T-helper 1 cell treated with Interleukin-12 subunit alpha and Interleukin-12 subunit beta and Interleukin-4 antibody, amounts not matched to agents 30 ng/mL and 1 ng/mL, for 36 hours (primary cell): ENCODE results near the gene HNRNPL. TPM values are rescaled to one million over a fixed set of nuclear protein-coding genes. Genes with fewer than 3 reads are reported as not detected.

ENCODE experiments used
- intact Hi-C: fragments of 100-400 bp; cut with micrococcal nuclease; formaldehyde crosslinking; loops from one replicate; pipeline ENCODE4 v1.15.1; 2024
- total RNA-seq: library from RNA; stranded (reverse); gene quantifications from 2 replicates; pipeline ENCODE4 v1.2.3, GENCODE V29; 2022

The HNRNPL gene
- total RNA-seq, 1 donor from 2014 or later, result 515 TPM

DNA sequence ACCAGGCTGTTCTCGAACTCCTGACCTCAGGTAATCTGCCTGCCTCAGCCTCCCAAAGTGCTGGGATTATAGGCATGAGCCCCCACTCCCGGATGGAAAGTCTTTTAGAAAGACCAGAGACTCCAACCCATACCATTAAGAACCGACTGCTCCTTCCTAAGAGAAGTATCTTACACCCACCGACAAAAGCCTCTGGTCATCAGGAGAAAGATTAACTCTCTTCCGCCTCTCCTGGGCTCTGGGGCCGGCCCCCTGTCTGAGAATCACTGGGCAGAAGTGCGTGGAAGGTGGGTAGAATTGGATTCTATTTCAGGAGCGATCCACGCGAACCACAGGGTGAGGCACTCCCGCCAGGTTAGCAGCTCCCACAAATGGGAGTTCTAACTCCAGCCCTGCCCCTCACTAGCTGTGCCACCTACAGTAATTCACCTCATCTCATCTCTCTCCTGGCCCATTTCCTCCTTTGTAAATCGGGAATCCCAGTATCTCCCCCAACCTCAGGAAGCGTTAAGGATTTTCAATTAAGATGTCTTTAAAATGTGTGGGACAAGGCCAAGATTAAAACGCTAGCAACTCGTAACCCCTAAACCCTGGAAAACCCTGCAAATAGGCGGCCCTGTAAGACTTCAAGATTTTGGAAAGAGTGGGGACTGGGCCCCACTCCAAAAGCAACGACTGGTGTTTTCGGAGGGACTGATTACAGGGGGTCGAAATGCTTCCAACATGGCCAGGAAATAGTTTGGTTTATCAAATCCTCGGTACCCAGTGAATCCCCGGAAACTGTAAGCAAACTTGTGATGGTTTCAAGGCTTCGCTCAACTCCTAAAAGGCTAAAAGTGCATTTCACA is 1.3 kb downstream of the HNRNPL start:
- intact Hi-C loops, result loop anchor here (2.0 to 5.0 kb wide), 2 partner anchors 30 to 211 kb away; partner anchors contain the start of gene RINL

DNA sequence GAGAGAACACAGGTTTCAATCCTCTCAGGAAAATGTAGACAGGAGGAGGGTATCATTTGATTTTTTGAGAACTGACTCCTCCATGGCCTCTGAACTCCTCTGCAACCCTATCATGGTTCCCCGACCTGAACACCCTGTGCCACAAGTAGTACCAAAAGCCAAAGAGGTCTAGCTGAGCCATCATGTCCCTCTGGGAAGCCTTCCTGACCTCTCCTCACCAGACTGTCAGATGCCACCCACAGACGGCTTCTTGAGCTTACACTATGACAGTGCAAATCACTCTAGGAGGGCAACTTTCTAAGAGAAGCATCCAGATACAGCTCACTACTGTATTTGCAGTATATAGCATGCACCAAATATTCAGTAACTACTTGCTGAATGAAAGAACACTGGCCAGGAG is 3.7 kb downstream of the HNRNPL start:
- intact Hi-C loops, result loop anchor here (5.0 kb wide), 1 partner anchor 209 kb away; no protein-coding TSS in a partner anchor

DNA sequence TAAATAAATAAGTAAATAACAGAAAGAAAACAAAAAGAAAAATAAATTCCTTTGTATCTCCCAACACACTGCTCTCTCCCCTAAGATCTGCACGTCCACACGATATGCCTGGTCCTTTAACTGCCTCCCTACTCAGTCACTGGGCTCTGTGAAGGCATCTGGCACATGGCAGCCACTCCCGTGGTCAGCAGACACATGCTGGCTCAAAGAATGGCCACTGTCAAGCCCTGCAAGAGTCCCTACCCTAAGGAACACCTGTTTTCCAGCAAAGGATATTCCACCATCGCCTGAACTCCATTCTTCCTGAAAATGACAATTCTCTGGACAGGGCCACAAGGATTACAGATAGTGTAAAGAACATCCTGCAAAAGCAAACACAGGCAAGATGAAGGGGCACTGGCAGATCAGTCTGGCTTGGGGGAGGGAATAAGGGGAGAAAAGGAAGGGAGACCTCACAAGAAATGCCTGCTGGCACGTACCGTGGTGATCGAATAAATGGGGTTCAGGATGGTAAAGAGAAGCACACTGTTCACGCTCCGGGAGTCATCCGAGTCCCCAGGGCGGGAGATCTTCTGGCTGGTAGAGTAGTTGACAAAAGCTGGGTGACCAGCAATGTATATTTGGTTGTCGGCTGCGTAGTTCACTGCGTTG is 4.3 kb downstream of the HNRNPL start:
- intact Hi-C loops, result loop anchor here (5.0 kb wide), 1 partner anchor 208 kb away; no protein-coding TSS in a partner anchor

- intact Hi-C loops, result no loop called here
Observed at GRCh38 chr19:38844093-38844686, 5.6 kb downstream of the HNRNPL start.

DNA sequence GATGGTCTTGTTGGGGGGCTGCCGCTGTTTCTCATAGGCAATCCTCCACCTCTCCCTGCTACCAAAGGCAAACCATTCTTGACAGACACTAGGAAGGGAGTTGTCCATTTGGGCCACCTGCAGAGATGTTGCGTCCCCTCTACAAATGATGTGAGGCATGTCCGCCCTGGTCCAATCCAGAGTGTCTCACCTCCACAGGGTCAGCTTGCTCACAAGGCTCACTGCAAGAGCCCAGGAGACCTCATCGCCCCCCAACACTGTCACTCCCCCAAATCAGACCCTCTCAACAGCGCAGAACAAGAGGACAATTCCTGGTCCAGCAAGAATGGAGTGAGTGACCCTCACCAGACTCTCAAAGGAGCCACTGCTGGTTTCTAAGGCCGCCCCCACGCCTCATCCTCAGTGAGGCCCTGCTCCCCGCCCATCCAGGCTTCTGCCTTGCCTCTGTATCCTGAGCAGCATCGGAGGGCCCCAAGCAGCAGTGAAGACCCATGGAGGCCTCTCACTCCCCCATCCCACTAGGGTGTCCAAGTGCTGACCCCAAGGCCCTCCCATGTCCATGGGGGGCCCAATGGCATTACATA is 6.5 kb downstream of the HNRNPL start:
- intact Hi-C loops, result loop anchor here (2.0 kb wide), 2 partner anchors 74 to 440 kb away; partner anchors contain the start of gene FAM98C

DNA sequence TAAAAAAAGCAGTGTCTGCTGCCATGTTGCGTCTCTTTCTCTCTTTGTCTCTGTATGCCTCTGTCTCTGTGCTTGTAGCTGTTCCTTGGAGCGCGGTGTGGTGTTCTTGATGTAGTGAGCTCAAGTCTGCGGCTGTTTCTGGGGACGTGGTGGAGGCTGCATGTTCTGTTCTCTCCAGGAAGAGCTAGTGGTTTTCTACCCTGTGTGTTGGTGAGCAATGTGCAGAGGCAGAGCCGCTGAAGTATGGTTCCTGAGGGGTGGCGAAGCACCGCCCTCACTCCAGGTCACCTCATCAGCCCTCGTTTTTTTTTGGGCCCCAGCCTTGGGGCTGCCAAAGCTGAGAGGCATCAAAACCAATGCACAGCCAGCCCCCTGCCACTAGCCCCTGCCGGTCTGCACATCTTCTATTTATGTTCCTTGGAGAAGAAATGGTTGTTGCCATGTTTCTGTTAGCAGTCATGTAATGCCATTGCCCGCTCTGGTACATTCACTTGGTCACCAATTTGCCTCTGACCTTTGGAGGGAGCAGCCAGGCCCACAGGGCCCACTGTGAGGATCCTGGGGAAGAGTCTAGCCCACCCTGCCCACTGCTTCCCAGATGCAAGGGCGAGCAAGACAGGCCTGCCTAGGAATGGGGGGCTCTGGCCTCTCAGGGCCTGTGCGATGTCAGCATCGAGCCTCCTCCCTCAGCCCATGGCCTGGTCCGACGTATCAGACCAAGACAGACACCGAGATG is 7.2 kb downstream of the HNRNPL start:
- intact Hi-C loops, result loop anchor here (1.0 to 2.0 kb wide), 3 partner anchors 11 to 440 kb away; partner anchors contain the start of genes ECH1 and FAM98C

- intact Hi-C loops, result loop anchor here (1.0 to 2.0 kb wide), 3 partner anchors 11 to 439 kb away; partner anchors contain the start of genes ECH1 and FAM98C
Observed at GRCh38 chr19:38841787-38842438, 7.9 kb downstream of the HNRNPL start.

DNA sequence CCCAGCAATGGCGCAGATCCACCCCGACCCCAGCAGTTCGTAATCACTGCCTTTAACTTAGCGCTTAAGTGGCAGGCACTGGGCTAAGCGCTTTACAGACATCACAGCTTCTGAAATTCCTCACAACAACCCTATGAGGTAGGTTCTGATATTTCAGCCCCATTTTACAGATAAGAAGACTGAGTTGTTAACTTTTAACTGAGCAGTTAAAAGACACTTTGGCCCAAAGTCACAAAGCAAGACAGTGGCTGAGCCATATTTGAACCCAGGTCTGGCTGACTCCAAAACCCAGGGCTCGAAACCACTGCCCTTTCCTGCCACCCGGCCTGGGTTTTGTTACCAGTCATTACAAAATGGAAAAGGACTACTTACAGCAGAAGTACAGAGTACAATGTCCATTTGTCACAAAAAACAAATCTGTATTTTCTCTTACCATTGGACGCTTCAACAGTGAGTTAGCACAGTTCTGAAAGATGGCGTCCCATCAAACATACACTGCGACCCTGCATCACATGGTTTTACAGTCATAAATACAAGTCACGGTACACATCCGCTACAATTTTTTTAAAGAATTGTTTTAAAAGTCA is 8.5 kb downstream of the HNRNPL start:
- intact Hi-C loops, result no loop called here

- intact Hi-C loops, result no loop called here
Observed at GRCh38 chr19:38840583-38840968, 9.2 kb downstream of the HNRNPL start.

GRCh38 chr19:38839816-38840582 is 9.8 kb downstream of the HNRNPL start:
- intact Hi-C loops, result no loop called here

DNA sequence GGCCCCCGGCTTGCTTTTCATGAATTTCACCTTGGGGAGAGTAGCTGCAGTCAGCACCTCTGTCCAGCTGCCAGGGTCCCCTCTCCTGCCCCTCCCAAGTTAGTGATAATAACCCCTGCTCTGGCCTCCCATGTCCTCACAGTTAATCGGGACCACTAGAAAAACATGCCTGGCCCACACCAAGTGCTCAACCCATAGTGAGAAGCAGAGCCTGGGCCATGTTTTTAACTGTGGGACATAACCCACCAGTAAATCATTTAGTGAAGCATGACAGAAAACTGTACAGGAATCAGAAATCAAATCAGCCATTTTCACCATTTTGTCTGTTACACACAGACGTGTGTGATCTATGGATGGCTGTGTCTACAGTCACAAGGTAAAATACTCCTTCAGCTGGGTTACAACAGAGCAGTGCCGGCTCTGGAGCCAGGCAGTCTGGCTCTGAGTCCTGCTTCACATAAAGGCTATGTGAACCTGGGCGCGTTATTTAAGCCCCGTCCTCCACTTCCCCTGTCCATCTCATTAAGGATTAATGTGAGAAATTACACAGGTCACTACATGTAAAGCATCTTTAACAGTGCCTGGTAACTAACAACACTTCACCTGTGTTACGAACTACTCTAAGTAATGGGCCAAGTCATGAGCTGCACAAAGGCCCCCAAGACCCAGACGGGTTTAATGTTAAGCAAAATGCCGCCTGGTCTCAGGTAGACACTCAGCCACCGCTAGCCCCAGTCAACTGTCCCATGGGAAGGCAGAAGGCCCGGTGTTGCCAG is 10.6 kb downstream of the HNRNPL start:
- intact Hi-C loops, result no loop called here

DNA sequence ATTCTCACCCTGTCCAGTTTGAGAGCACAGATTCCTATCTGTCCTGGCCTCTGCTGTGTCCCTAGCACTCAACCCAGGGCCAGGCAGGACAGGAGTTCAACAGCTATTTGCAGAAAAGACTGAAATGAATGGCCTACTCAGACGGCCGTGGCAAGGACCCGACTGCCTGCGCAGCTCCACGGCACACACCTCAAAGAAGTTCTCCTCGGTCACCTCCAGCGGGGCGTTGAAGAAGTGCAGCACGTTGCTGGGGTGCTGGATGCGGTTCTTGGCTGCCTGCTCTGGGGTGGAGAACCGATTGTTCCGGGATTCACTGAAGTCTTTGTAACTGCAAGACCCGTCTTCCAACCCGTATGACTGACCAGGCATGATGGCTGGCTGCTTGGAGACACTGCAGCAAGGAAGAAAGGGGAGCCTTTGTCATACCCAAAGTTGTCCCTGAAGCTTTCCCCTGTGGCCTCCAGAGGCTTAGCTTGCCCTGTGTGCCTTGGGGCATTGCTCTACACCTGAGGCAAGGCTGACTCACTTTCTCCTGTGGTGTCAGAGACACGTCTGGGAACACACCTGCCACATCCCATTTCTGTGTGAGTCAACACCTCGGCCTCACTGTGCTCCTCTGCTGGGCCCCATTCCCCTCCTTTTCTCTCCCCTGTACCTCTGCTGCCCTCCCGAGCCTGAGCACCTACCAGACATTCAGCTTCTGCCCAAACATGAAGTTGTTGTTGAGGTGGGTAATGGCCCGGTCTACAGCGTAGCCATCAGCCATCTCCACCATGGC is 11.4 kb downstream of the HNRNPL start:
- intact Hi-C loops, result no loop called here

DNA sequence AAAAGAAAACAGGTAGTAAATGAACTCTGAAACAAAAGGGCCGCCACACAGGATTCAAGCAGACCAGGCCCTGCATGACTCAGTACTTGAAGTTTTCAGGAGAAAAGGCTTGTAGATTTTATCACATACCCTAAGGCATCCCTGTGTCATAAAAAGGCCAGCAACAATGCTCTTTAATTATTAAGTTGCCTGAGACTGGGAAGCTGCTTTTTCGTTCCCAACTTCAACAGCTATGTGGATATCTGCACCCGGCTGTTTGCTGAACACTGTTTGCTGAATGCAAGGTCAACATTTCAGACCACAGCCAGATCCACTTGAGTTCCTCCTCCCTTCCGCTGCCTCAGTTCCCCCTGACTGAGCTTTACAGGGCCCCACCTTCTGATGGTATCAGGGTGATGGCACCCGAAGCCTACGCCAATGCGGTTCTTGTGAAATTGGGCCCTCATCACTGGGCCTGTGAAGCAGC is 12.1 kb downstream of the HNRNPL start:
- intact Hi-C loops, result no loop called here

DNA sequence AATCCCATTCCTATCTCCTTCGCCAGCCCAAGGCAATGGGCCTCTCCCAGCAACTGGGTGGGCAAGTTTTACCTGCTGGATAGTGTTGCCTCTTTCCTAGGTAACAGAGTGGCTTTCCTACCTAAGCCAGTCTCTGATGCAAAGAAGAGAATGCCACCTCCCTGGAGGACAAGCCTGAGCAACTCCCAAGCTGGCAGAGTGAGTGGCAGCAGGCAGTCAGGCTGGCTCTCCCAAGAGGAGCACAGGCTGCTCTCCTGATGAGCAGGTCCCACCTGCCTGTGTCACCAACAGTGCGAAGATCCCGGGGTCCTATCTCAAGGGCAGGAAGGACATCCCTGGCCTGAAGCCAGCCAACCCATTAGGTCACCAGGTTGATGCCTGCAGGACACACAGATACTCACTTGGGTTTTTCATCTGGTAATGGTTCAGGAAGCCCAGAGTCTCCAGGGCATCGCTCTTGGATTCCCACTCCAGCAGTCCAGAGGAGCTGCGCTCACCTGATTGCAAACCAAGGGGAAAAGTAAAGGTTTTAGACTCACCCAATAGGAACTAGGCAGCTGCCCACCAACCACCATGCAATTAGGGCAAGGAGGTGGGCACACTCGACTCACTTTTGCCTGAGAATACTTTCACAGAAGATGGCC is 12.7 kb downstream of the HNRNPL start:
- intact Hi-C loops, result no loop called here

DNA sequence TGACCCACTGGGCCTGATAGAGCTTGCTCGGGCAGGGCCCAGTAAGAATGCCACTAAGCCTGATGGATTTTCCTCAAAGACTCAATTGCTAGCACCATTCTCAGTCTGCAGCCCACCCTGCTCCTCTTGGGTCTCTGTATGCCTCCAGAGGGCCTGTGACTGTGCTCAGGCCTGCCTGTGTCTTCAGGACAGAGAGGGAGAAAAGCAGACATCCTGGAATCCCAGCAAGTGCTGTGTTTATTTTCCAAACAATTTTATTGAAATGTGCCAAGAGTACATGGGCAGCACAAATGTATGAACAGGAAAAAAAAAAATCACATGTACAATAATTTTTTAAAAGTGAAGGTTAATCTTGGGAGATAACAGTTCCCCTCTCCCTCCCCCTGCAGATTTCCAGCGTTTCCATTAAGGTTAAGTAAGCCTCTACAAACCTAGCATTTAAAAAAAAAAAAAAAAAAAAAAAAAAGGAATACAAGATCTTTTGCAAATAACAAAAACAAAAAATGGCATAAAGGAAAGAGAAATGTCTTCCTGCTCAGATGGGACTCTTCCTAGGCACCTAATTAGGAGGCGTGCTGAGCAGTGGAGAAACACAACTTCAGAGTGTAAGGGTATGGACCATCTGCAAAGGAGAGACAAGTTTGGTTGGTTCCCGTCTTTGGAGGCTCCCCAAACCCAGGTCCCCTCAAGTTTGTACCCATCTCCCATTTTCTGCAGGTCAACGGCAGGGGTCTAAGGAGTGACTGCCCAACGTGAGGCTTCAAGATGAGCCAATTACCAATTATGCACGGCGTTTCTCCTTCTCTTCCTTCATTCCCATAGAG is 13.4 kb downstream of the HNRNPL start:
- intact Hi-C loops, result no loop called here

DNA sequence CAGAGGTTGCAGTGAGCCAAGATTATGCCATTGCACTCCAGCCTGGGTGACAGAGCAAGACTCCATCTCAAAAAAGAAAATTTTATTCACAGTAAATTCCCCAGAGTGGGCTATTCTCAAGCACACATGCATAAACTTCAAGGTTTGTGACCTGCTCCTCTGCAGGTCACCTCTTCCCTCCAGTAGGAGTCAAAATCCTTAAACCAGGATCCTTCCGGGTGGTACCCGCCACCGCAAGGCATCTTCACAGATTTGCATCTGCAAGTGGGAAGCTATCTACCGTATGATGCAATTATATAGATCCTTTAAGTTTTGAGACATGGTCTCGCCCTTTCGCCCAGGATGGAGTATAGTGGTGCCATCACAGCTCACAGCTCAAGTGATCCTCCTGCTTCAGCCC is 15.2 kb downstream of the HNRNPL start:
- intact Hi-C loops, result loop anchor here (5.0 kb wide), 3 partner anchors 67 to 447 kb away; partner anchors contain the start of genes GGN and SPRED3
